Muscle of leg (tissue), 11 donors: ENCODE results near the gene APC2. TPM values are rescaled to one million over a fixed set of nuclear protein-coding genes. Genes with fewer than 3 reads are reported as not detected.

Experiments used
- DNase-seq: peaks from one replicate; pipeline ENCODE4 v3.0.0; 2013
- H3K27ac ChIP-seq: one replicate; pipeline ENCODE4 v1.5.1; 2013; ENCODE audit warnings: mild to moderate bottlenecking, low read length, control low read depth
- H3K27me3 ChIP-seq: one replicate; pipeline ENCODE4 v1.6.1; 2013; ENCODE audit warnings: low read length; ENCODE audit not compliant: control insufficient read depth, insufficient read depth
- H3K36me3 ChIP-seq: one replicate; pipeline ENCODE4 v1.6.1; 2013; ENCODE audit warnings: low read length; ENCODE audit not compliant: control insufficient read depth, insufficient read depth
- H3K4me1 ChIP-seq: one replicate; pipeline ENCODE4 v1.6.1; 2013; ENCODE audit warnings: low read length; ENCODE audit not compliant: control insufficient read depth, insufficient read depth
- H3K4me3 ChIP-seq: one replicate; pipeline ENCODE4 v1.5.1; 2013; ENCODE audit warnings: low read length, control low read depth
- H3K9me3 ChIP-seq: replicated peaks from 2 replicates; pipeline ENCODE4 v1.6.1; 2013; ENCODE audit warnings: low read depth, low read length; ENCODE audit not compliant: control insufficient read depth
- WGBS: methylation state at CpG from one replicate; pipeline ENCODE4 v1.1.5; 2013; ENCODE audit warnings: missing lambda C conversion rate; ENCODE audit not compliant: insufficient coverage; 5-methylcytosine and 5-hydroxymethylcytosine counted together
- polyA plus RNA-seq, 8 donors: library from polyadenylated mRNA; unstranded; fragments of 120-200 nt; gene quantifications; one replicate each; pipeline versions ENCODE4 v1.2.1 to v1.2.3, GENCODE V29; 2013; ENCODE audit warnings: inconsistent platforms in 1 of 8, low replicate concordance in 1 of 8; ENCODE audit not compliant: insufficient read length in 8 of 8, insufficient read depth in 1 of 8
- total RNA-seq: library from RNA; stranded (reverse); fragments of 120-200 nt; gene quantifications from one replicate; pipeline ENCODE4 v1.2.4, GENCODE V29; 2013

The APC2 gene
- total and polyA plus RNA-seq, 9 donors, result 0.40 to 1.3 (median 1.1) TPM

GRCh38 chr19:1489463-1490310 is 39.8 kb downstream of the APC2 start:
- Histone ChIP-seq H3K27ac (peak overlapping the region; percentile 87), H3K36me3 (no peaks in the 10 kb centered on the region), H3K9me3 (no peaks in the 10 kb centered on the region), H3K27me3 (peaks cover 29% of the 10 kb centered on the region), H3K4me1 (peaks cover 20% of the 10 kb centered on the region), H3K4me3 (peak overlapping the region; percentile 59)
- no peak for DNase-seq
- 18% methylated on average over 24 of the region's 37 CpGs for WGBS

GRCh38 chr19:1490311-1491113 is 40.6 kb downstream of the APC2 start, which contains the start of gene PCSK4:
Gene PCSK4 (minus strand): TSS chr19:1490350. CDS start chr19:1490346, 4 bp downstream.
- WGBS, result under 1% methylated on average over 72 of the region's 74 CpGs
- no peaks in the 10 kb centered on the region for H3K36me3 ChIP-seq
- peaks cover 20% of the 10 kb centered on the region for H3K4me1 ChIP-seq
- H3K4me3 ChIP-seq, result peak within 1 kb of the TSS; percentile 59
- peak; percentile 99 for DNase-seq
- peak within 1 kb of the TSS; percentile 87 for H3K27ac ChIP-seq
- no peaks in the 10 kb centered on the region for H3K9me3 ChIP-seq
- peaks cover 33% of the 10 kb centered on the region for H3K27me3 ChIP-seq

- 2% methylated on average over 68 of the region's 73 CpGs for WGBS
- H3K36me3 ChIP-seq, result no peaks in the 10 kb centered on the region
- H3K4me1 ChIP-seq, result peaks cover 20% of the 10 kb centered on the region
- DNase-seq, result no peak
- H3K4me3 ChIP-seq, result peak within 1 kb of the TSS; percentile 59
- H3K9me3 ChIP-seq, result no peaks in the 10 kb centered on the region
- H3K27me3 ChIP-seq, result peaks cover 33% of the 10 kb centered on the region
- peak within 1 kb of the TSS; percentile 87 for H3K27ac ChIP-seq
Measured at GRCh38 chr19:1491114-1491848, 41.4 kb downstream of the APC2 start, which contains the start of gene REEP6. Gene REEP6 (plus strand): TSS chr19:1491181. CDS start chr19:1491270, 89 bp downstream.

GRCh38 chr19:1491849-1492170 is 41.9 kb downstream of the APC2 start:
- no peak for DNase-seq
- WGBS, result 72% methylated on average over 2 of the region's 12 CpGs

GRCh38 chr19:1492474-1493006 is 42.6 kb downstream of the APC2 start:
- Histone ChIP-seq H3K36me3 (no peaks in the 10 kb centered on the region), H3K27me3 (peaks cover 36% of the 10 kb centered on the region), H3K27ac (no peak overlapping the region), H3K9me3 (no peaks in the 10 kb centered on the region), H3K4me1 (peaks cover 20% of the 10 kb centered on the region), H3K4me3 (no peak overlapping the region)
- no peak for DNase-seq
- 50% methylated on average over 10 of the region's 10 CpGs for WGBS

More at GRCh38 chr19:1491849-1492170, 41.9 kb downstream of the APC2 start:
- H3K27ac ChIP-seq, result no peak overlapping the region
- H3K4me3 ChIP-seq, result no peak overlapping the region
- H3K36me3 ChIP-seq, result no peaks in the 10 kb centered on the region
- H3K27me3 ChIP-seq, result peaks cover 33% of the 10 kb centered on the region
- H3K9me3 ChIP-seq, result no peaks in the 10 kb centered on the region
- H3K4me1 ChIP-seq, result peaks cover 20% of the 10 kb centered on the region

- peaks cover 37% of the 10 kb centered on the region for H3K27me3 ChIP-seq
- H3K9me3 ChIP-seq, result no peaks in the 10 kb centered on the region
- H3K27ac ChIP-seq, result no peak overlapping the region
- H3K4me3 ChIP-seq, result no peak overlapping the region
- peaks cover 18% of the 10 kb centered on the region for H3K4me1 ChIP-seq
- 55% methylated on average over 4 of the region's 15 CpGs for WGBS
- H3K36me3 ChIP-seq, result no peaks in the 10 kb centered on the region
- DNase-seq, result no peak
Measured at GRCh38 chr19:1494115-1494815, 44.3 kb downstream of the APC2 start.

- WGBS, result 82% methylated on average over 37 of the region's 37 CpGs
- peaks cover 37% of the 10 kb centered on the region for H3K27me3 ChIP-seq
- peaks cover 10% of the 10 kb centered on the region for H3K4me1 ChIP-seq
- H3K9me3 ChIP-seq, result no peaks in the 10 kb centered on the region
- H3K27ac ChIP-seq, result no peak overlapping the region
- H3K4me3 ChIP-seq, result no peak overlapping the region
- no peaks in the 10 kb centered on the region for H3K36me3 ChIP-seq
- no peak for DNase-seq
Measured at GRCh38 chr19:1495051-1495798, 45.3 kb downstream of the APC2 start.

GRCh38 chr19:1495799-1496713 is 46.1 kb downstream of the APC2 start:
- WGBS, result 82% methylated on average over 31 of the region's 40 CpGs
- no peak for DNase-seq
- no peaks in the 10 kb centered on the region for H3K9me3 ChIP-seq
- H3K27me3 ChIP-seq, result peaks cover 39% of the 10 kb centered on the region
- H3K4me3 ChIP-seq, result no peak overlapping the region
- no peak overlapping the region for H3K27ac ChIP-seq
- peaks cover 10% of the 10 kb centered on the region for H3K4me1 ChIP-seq
- H3K36me3 ChIP-seq, result no peaks in the 10 kb centered on the region
